HEK293T (cell line): ENCODE data around the gene SPATA20.

Experiments used
- ARNT ChIP-seq: fragments of 450-650 bp; IDR thresholded peaks from 2 replicates; pipeline ENCODE4 v1.6.1; 2017; ENCODE audit warnings: mild to moderate bottlenecking
- BHLHE40 ChIP-seq: fragments of 450-650 bp; IDR thresholded peaks from 2 replicates; pipeline ENCODE4 v1.6.1; 2016; ENCODE audit warnings: mild to moderate bottlenecking, moderate library complexity, borderline replicate concordance
- CTBP1 ChIP-seq: fragments of 450-650 bp; IDR thresholded peaks from 2 replicates; pipeline ENCODE4 v1.6.1; 2016; ENCODE audit warnings: borderline replicate concordance
- ELF4 ChIP-seq: fragments of 450-650 bp; IDR thresholded peaks from 2 replicates; pipeline ENCODE4 v1.6.1; 2017; ENCODE audit warnings: antibody characterized with exemption
- FOXA1 ChIP-seq: fragments of 450-650 bp; IDR thresholded peaks from 2 replicates; pipeline ENCODE4 v1.6.1; 2016; ENCODE audit warnings: mild to moderate bottlenecking
- FOXK2 ChIP-seq: fragments of 450-650 bp; IDR thresholded peaks from 2 replicates; pipeline ENCODE4 v1.6.1; 2016; ENCODE audit warnings: mild to moderate bottlenecking
- FOXM1 ChIP-seq: fragments of 450-650 bp; IDR thresholded peaks from 2 replicates; pipeline ENCODE4 v1.6.1; 2017; ENCODE audit warnings: mild to moderate bottlenecking, borderline replicate concordance
- HDGF ChIP-seq: fragments of 450-650 bp; IDR thresholded peaks from 2 replicates; pipeline ENCODE4 v1.6.1; 2017; ENCODE audit warnings: antibody characterized with exemption, borderline replicate concordance
- L3MBTL2 ChIP-seq: fragments of 450-650 bp; conservative IDR thresholded peaks from 2 replicates; pipeline ENCODE4 v1.6.1; 2016; ENCODE audit warnings: mild to moderate bottlenecking
- SP1 ChIP-seq: fragments of 450-650 bp; IDR thresholded peaks from 2 replicates; pipeline ENCODE4 v1.6.1; 2017
- SUZ12 ChIP-seq: fragments of 450-650 bp; IDR thresholded peaks from 2 replicates; pipeline ENCODE4 v1.6.1; 2016; ENCODE audit warnings: mild to moderate bottlenecking
- TARDBP ChIP-seq: fragments of 450-650 bp; IDR thresholded peaks from 2 replicates; pipeline ENCODE4 v1.6.1; 2016
- ZNF384 ChIP-seq: fragments of 450-650 bp; IDR thresholded peaks from 2 replicates; pipeline ENCODE4 v1.6.1; 2016
- TF ChIP-seq, protein P1 (sequence below): fragments of 450-650 bp; IDR thresholded peaks from 2 replicates; pipeline ENCODE4 v1.6.1; 2016

GRCh38 chr17:50576864-50577263 lies 29.9 kb downstream of the SPATA20 start:
- TF ChIP-seq SP1 (no peak), FOXK2 (no peak), ZNF384 (no peak), BHLHE40 (no peak), SUZ12 (no peak), FOXM1 (no peak), ELF4 (no peak), L3MBTL2 (no peak), HDGF (no peak), CTBP1 (no peak), FOXA1 (no peak), ARNT (no peak), TARDBP (no peak)
- TF ChIP-seq, protein P1, sequence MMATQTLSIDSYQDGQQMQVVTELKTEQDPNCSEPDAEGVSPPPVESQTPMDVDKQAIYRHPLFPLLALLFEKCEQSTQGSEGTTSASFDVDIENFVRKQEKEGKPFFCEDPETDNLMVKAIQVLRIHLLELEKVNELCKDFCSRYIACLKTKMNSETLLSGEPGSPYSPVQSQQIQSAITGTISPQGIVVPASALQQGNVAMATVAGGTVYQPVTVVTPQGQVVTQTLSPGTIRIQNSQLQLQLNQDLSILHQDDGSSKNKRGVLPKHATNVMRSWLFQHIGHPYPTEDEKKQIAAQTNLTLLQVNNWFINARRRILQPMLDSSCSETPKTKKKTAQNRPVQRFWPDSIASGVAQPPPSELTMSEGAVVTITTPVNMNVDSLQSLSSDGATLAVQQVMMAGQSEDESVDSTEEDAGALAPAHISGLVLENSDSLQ = no peak
